Ecto neural progenitor cell (in vitro differentiated cells): ENCODE data around the gene FRMD4A.
"Not testable (repeated sequence)": the region's sequence is repeated elsewhere in the genome, so short reads cannot be mapped to it uniquely, and the experiment has no call there.

Experiments
- DNase-seq: peaks from one replicate; pipeline ENCODE4 v3.0.0-alpha.2; 2018; ENCODE audit warnings: low spot score

FRMD4A gene

DNA sequence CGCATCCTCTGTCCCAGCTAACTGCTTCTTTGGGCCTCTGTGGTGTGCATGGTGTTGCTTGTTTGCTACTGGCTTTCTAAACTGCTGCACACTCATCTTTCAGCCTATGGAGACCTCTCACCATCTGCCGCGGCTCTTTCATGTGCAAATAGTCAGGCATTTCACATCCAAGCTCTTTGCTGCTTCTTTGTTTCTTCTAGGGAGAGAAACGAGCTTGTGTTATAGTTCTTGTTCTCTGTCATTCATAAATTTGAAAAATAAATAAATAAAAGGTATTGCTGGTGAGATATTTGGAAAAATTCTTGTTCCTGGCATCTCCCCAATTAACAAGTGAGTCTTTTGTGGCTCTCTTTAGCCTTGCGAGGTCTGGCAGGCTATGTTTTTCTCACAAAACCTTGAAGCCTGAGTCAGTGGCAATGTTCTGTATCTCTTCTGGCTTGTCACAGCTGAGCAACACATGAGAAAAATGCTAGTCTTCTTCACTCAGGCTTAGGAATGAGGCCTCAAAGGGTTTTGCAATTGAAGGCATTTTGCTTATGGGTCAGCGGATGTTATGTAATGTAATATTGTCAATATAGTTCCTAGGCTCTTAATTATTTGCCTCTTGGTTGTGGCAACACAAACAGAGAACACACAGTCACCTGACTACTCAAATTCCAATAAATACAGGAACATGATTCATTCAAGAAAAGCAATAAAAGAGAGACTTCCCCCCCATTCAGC, 274.0 kb downstream of the FRMD4A start:
- no peak for DNase-seq

DNA sequence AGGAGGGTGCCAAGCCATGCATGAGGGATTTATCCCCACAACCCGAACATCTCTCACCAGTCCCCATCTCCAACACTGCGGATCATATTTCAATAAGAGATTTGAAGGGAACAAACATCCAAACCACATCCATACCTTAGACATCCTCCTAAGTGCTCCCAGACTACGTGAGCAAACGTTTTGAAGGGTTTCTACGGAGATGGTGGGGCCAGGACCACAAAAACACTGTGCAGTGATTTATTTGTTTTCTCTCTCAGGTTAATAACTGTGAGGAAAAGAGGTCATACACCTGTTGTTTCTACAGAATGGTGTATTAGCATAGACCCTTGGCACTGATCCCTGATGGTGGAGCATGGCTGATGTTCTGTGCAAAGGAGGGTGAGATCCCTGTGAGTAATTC, 277.8 kb downstream of the FRMD4A start:
- no peak for DNase-seq

DNA sequence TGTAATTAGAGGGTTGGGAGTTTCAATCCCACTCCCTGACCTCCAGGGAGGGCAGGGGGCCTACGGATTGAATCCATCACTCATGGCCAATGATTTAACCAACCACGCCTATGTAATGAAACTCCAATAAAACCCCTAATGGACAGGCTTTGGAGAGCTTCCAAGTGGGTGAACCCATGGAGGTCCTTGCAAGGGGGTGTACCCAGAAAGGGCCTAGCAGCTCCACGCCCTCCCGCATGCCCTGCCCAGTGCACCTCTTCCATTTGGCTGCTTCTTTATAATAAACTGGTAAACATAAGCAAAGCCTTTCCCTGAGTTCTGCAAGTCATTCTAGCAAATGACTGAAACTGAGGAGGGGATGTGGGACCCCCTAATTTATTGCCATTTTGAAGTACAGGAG, 280.1 kb downstream of the FRMD4A start:
- no peak for DNase-seq

DNA sequence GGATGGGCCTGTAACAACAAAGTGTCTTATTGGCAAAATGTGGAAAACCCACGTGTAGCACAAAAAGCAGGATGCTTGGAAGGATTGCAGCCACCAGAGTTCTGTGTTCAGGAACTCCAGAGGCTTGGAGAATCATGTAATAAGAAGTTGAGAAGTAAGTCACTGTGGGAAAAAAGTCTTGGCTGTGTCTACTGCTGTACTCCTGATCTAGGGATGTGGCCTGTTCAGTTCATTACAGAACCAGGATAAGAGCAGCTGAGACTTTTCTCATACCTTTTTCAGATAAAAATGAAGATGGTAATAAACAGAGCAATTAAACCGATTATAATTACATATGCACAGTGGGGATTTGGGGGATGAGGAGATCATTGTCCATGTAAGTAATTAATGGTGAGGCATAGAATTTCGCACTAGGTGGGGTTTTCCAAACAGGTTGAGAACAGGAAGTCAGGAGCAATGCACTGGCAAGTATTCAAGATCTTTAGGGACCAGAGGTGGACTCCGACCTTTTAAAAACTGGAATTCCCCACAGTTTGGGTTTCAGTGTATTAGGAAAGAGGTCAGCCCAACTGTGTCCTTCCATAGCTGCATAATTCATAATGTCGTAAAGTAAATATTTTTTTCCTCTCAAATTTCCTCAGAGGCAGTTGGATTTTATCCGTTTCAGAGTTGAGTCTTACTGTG, 281.7 kb downstream of the FRMD4A start:
- no peak for DNase-seq

DNA sequence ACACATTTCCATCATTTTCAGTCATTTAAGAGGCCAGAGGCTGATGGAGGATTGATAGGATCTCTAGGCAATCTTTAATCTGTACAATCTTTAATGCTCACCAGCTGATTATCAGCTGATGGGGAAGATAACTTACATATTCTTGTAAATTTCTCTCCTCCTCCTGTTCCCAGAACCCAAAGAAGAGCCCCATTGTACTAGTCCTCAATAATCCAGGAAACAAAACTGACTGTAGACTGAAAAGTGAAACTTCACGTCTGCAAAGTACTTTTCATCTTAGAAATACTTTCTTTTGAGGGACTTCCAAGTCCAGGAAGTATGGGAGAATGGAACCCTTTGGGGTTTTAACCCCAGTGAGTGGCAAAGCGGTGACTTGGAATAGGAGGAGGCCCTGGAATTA, 283.3 kb downstream of the FRMD4A start:
- DNase-seq = no peak

DNA sequence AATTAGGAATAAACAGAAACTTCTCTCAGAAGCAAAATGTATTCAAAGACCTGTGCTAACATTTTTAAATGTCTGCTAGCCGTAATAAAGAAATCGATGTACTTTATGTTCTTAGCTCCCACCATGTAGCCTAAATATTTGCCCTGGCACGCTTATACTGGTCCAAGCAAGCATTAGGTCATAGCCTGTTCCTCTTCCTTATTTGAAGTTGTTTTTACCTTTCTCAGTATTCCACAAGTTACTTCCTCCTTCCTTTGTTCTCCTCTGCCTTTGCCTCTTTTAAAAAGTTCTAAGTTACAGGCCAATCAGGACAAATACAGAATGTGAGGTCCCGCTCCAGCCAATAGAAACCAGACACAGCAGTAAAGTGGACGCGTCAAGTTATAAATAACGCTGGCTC, 288.7 kb downstream of the FRMD4A start:
- DNase-seq = not testable (repeated sequence)

DNA sequence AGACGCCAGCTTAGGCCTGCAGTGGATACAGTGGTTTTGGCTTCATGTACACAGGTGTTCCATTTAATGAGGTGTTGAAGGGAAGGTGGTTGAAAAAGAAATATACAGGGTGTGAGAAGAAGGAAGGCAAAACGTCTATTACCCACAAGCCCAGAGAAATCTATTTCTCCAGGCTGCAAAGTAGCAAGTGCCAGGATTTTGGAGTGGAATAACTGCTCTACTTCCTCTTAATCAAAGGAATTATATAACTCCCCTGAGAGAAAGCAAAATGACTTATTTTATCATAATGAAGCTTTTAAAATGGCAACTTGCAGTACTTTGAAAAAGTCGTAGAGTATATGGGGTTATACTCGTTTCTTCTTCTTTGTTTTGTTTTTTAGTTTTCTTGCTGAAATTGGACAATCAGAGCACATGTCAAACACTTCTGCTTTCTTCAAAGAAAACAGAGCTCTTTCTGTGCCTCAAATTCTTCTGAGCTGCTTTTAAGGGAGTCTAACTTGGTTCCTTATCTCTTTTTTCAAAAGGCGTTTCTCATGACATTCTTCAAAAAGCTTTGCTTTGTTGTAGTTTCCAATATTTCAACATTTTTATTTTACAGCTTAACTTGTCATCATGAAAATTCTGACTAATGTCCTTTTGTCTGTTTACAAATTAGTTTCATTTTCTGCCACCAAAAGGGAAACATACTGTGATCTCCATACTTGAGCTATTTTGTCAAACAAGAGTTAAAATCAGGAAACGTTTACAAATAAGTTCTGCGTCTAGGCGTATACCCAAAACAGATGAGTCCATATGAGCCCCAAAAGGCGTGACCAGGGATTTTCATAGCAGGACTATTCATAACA, 289.7 kb downstream of the FRMD4A start:
- no peak for DNase-seq

DNA sequence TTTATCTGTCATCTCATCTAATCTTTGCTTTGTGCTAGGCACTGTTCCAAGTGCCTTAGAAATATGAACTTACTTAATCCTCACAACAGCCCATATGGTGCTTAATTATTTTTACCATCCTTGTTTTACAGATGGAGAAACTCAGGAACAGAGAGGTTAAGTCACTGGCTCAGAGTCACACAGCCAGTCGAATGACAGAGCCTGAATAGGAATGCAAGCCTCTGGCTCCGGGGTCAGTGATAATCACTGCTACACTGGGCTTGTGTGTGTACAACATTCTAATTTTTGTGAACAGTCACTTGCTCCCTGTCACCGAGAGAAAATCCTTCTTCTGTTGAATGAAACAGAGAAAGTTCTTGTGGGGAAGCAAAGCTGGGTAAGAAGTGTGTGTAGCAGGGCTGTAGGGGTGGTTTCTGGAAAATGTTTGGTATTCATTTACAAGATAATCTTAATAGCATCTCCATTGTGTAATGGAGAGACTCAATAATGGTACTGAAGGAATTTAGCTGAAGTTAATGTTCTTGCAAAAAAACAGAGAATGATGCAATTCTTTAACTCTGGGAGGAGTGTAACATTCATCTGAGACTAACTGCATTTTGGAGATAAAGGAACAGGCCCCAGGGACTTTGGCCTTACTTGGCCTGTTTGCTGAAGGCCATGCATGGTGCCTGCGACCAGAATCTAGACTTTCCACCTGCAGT, 290.6 kb downstream of the FRMD4A start:
- DNase-seq = no peak

DNA sequence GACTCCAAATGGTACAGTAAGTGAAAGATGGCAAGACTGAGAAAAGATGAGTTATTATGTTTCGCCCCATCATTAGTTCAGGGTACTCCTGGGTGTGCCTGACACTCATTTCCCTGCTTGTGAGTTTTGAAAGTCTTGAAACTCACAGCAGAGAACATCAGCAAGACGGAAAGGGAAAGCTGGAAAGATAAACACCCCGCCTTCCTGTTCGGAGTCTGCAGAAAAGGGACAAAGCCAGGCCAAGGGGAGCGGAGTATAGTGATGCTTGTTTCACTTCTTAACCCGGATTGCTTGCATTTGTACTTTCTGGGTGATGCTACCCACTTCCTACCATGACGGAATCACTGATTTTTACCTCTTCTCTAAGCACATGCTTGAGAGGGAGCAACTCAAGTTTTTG, 294.5 kb downstream of the FRMD4A start:
- no peak for DNase-seq

DNA sequence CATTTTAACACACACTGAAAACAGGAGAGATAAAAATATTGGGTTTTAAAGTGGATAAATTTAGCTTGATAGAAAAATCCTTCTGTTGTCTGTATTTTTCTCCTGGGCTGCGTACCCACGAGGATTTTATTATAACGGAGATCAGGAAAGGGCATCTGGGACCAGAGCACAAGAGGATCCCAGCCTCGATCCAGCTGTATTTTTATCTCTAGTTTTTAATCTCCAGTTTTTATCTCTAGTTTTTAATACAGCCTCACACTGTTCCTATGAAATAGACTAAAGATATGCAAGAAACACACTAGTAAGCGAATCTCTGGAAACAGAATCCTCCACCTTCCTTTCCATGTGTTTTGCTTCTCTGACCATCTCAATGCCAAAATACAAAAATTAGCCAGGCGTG, 295.2 kb downstream of the FRMD4A start:
- DNase-seq = no peak

DNA sequence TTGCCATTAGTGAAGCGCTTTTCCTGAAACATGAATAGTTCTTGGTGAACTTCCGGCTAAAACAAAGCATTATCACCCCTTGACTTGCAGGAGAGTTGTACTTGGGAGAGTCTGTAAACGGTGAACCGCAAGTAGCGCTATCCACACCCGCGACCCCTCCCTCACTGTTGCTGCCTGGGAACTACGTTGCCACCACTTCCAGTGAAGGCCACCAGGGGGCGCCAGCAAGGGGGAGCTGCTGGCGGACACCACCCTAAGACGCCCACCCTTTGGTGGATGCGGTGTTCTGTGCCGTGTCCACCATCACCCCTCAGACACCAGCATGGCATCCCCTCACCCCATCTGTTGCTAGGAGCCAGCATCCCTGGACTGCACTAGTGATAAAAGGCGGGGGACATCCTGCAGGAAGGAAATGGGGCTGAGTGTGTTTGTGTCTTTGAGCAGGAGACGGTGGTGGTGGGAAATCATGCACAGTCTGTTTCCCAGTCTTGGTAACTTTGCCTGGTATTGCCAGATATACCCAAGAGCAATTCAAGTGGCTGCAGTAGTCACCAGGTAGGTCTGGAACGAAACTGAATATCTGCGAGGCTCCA, 298.2 kb downstream of the FRMD4A start:
- DNase-seq = peak; percentile 85

DNA sequence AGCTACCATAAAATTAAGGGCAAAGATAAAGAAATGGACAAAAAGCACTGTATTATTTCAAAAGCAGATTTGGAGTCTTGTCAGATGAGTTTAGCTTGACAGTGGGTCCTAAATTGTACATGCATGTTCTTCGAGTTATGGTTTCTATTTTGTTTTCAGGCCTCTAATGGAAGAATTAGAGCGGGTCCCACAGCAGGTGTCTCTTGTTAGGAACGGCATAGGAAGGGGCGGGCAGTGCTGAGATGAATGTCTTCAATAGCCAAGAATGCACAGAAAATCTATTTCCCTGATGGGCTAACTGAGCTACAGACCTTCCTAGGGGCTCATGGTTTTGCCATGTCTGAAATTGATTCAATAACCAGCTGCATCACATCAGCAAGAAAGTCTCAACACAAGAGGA, 304.4 kb downstream of the FRMD4A start:
- no peak for DNase-seq

DNA sequence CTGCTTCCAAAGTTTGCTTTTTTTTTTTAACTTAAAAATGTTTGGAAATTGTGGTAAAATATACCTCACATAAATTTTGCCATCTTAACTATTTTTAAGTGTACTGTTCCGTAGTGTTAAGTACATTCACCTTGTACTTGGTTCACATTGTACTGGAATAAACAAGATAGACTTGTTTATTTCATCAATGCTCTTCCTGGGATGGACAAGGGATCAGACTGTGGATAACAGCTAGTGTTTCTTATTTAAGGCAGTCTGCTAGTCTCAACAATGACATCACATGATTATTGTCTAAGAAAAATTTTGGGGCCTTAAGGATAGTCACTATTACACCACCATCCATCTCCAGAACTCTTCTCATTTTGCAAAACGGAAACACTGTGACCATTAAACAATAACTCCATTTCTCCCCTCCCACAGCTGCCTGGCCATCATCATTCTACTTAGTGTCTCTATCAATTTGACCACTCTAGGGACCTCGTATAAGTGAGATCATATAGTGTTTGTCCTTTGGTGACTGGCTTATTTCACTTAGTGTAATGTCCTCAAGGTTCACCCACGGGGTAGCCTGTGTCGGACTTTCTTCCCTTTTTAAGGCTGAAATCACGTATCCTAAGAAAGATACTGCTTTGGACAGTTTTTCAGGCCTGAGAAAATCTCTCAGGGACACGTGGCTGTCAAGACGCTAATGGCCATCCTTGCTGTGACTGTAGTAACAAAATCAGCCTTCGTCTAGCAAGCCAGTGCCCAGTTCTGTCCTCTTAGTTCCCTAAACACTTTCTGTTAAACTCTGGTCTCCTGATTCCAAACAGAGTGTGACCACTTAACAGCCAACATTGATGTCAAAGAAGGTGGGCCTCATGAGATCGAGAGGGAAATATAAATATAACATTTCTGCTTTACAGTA, 305.2 kb downstream of the FRMD4A start:
- DNase-seq = no peak

DNA sequence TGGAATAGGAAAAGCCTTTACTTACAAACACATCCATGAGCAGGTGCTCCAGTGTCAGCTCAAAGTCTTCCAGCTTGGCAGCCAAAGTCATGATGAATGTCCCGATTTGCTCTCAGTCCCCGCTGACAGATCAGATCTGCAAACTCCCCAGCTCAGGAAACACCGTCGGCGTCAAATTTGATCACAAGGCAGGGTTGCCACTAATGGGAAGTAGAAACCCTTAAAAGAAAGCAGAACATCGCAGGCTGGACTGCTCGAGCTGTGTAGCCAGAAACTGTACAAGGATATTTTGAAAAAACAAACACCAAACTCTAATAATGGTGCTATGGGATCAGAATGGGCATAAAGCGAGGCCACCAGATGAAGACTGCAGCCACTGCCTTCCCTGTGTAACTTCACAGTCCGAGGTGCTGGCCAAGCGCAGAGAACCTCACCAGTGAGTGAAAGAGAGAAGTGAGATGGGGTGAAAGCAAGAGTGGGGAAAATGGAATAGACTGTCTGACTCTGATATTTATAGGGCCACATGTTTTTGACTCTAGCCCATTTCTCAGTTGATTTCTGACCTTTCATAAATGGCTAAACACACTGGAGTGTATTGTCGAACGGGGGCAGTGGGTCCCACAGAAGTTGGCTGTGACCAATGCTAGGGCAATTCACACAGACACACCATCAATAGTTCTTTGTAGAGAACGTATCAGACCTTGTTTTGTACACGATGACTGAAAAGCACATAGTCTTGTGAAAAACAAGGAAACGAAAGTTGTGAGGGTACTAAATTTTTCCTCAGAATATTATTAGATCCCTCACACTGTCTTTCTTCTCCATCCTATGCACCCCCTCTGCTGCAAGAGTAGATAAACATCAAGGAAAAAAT, 306.2 kb downstream of the FRMD4A start:
- no peak for DNase-seq

DNA sequence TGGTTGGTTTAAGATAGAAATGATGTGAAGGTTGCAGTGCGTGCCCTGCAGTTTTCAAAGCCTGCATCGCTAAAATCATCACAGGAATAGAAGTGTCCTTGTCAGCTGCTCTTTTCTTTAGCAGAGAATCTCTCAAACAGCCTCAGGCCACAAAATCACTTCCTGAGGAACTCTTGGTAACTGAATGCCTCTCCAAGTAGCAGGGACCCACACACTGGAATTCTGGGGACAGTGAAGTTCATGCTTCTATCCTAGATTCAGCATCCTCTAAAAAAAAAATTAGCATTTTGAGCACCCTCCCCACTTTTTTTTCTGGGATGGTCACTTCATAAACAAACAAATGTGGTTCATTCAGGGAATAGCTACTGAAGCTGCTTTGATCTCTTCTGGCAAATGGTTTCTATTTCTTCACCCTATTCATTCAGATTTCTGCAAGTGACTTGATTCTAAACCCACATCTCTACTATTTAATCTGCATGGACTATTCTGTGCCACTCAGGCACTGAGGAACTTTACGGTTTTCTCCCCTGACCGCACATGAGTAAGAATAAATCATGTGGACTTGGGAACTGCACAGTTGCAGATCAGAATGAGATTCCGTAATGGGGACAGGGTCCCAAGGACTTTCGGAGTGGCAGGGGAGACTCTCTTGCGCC, 306.9 kb downstream of the FRMD4A start:
- DNase-seq = no peak

DNA sequence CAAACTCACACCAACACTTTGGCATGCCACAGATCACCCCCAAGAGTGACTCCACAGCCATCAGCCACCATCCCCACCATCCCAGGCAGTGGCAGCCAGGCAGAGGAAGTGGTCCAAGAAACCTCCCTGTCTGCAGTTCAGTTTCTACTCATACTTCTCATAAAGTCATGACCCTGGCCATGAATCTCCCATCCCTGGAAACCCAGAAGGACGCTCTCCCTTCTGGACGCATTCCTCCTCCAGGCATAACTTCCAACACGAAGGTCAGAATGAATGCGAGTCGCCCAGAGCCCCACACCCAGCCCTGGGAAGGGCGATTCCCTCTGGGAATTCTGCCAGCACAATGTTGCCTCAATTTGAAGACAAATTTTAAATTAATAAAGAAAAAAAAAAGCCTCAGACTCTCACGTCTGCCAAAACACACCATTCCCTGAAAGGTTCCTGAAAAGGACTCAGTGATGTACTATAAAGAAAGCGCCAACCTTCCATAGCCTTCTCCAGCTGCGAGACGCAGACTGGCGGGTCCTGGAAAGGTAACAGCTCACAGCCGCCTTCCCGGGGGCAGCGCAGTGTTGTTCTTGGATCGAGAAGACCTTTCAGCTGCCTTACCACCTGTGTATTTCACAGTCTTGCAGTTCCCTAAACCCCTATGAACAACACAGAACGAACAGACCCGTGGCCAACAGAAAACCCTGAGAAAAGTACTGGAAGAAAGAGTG, 307.6 kb downstream of the FRMD4A start:
- DNase-seq = no peak

DNA sequence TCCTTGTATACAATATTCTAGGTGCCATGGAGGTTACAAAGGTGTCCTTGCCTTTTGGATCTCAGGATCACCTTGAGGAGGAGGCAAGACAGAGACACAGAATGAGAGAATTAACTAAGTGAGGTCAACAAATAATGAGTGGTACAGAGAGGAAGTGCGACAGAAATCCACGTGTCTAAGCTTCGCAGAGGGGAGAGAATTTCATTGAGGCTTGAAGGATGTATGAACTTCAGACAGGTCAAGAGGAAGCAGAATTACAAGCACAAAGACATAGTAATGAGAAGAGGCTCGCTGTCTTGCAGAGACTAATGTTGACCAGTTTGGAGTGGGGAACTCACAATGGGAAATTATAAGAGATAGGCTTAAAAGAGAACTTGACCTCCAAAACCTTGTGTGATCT, 308.7 kb downstream of the FRMD4A start:
- DNase-seq = no peak

DNA sequence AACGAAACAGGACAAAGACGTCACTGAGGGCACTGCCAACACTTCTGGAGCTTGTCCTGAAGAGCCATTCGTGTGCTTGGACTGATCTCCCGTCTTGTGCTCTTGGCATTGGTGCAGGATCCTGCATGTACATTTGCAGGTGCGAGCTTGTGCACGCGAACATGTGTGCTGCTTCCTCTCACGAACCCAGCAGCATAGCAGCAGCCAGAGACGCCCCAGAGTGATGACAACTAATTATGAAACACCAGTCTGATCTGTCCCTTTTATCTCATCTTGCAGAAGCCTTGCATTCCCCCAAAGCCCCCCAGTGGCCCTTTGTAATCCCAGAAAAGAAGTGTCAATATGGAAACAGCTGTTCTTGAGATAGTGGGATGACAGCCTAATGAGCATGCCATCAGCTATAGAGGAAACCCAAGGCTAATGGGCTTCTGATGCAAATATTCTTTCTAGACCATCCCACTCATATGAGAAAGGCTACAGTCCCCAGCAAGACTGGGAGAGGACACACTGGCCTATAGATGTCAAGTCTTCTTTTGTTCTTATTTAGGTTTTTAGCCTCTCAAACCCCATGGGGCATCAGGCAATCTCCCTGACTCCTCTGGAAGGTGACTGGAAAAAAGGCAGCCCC, 310.6 kb downstream of the FRMD4A start:
- no peak for DNase-seq
